HG03135 (cell line): ENCODE data around the gene CNTNAP2.
"Not testable (repeated sequence)": the region's sequence is repeated elsewhere in the genome, so short reads cannot be mapped to it uniquely, and the experiment has no call there.

ENCODE experiments used
- ATAC-seq: cut with Tn5 transposase; IDR thresholded peaks from one replicate; pipeline ENCODE4 v1.9.1; 2021; ENCODE audit warnings: mild to moderate bottlenecking, moderate library complexity; ENCODE audit not compliant: unreplicated experiment

CNTNAP2 gene

GRCh38 chr7:147798001-147798400, 1681.4 kb downstream of the CNTNAP2 start:
- ATAC-seq, result no peak

GRCh38 chr7:147801762-147802161, 1685.2 kb downstream of the CNTNAP2 start:
- not testable (repeated sequence) for ATAC-seq

GRCh38 chr7:147803151-147803550, 1686.5 kb downstream of the CNTNAP2 start:
- ATAC-seq, result no peak

- no peak for ATAC-seq
Measured at GRCh38 chr7:147803606-147804005, 1687.0 kb downstream of the CNTNAP2 start.

GRCh38 chr7:147804032-147804431, 1687.4 kb downstream of the CNTNAP2 start:
- ATAC-seq, result no peak

- no peak for ATAC-seq
Measured at GRCh38 chr7:147805996-147806576, 1689.5 kb downstream of the CNTNAP2 start.

GRCh38 chr7:147809786-147810185, 1693.2 kb downstream of the CNTNAP2 start:
- no peak for ATAC-seq

- ATAC-seq, result no peak
Measured at GRCh38 chr7:147810269-147810668, 1693.7 kb downstream of the CNTNAP2 start.

GRCh38 chr7:147811923-147812322, 1695.3 kb downstream of the CNTNAP2 start:
- ATAC-seq, result no peak

GRCh38 chr7:147813316-147813715, 1696.7 kb downstream of the CNTNAP2 start:
- ATAC-seq, result no peak

GRCh38 chr7:147818317-147818716, 1701.7 kb downstream of the CNTNAP2 start:
- ATAC-seq, result no peak

GRCh38 chr7:147824671-147825070, 1708.1 kb downstream of the CNTNAP2 start:
- ATAC-seq, result no peak

- no peak for ATAC-seq
Measured at GRCh38 chr7:147829016-147829415, 1712.4 kb downstream of the CNTNAP2 start.

- no peak for ATAC-seq
Measured at GRCh38 chr7:147833557-147833956, 1717.0 kb downstream of the CNTNAP2 start.

- no peak for ATAC-seq
Measured at GRCh38 chr7:147833970-147834369, 1717.4 kb downstream of the CNTNAP2 start.

GRCh38 chr7:147852833-147853232, 1736.2 kb downstream of the CNTNAP2 start:
- no peak for ATAC-seq

GRCh38 chr7:147857152-147858140, 1740.8 kb downstream of the CNTNAP2 start:
- ATAC-seq, result no peak

GRCh38 chr7:147858421-147858820, 1741.8 kb downstream of the CNTNAP2 start:
- ATAC-seq, result no peak

- ATAC-seq, result no peak
Measured at GRCh38 chr7:147859033-147859432, 1742.4 kb downstream of the CNTNAP2 start.

- ATAC-seq, result no peak
Measured at GRCh38 chr7:147859486-147859885, 1742.9 kb downstream of the CNTNAP2 start.

GRCh38 chr7:147861058-147861716, 1744.6 kb downstream of the CNTNAP2 start:
- no peak for ATAC-seq

GRCh38 chr7:147861945-147862344, 1745.3 kb downstream of the CNTNAP2 start:
- no peak for ATAC-seq
